PFSK-1 (cell line): ENCODE data around the gene ZNF747.

Experiments used
- FOXP2 ChIP-seq: optimal IDR thresholded peaks from 2 replicates; pipeline ENCODE3; 2011; ENCODE audit warnings: borderline replicate concordance, control low read depth, inconsistent platforms; ENCODE audit not compliant: insufficient read depth; ENCODE audit errors: extremely low read length, extremely low read depth
- POLR2AphosphoS5 ChIP-seq: IDR thresholded peaks from 2 replicates; pipeline ENCODE4 v1.6.1; 2012; ENCODE audit warnings: low read depth, mild to moderate bottlenecking, control low read depth, low read length, moderate library complexity
- SIN3A ChIP-seq: IDR thresholded peaks from 2 replicates; pipeline ENCODE4 v1.6.1; 2012; ENCODE audit warnings: mild to moderate bottlenecking, low read length, moderate library complexity, borderline replicate concordance; ENCODE audit not compliant: insufficient read depth
- TAF1 ChIP-seq: IDR thresholded peaks from 2 replicates; pipeline ENCODE4 v1.6.1; 2012; ENCODE audit warnings: low read length, control low read depth, borderline replicate concordance; ENCODE audit not compliant: insufficient read depth
- TF ChIP-seq, protein P1 (sequence below), 2 experiments: IDR thresholded peaks; 2 replicates each; pipeline versions ENCODE4 v1.6.1 to v1.8.0; 2011 to 2012; ENCODE audit warnings: low read depth in 2 of 2, low read length in 2 of 2, control low read depth in 1 of 2, inconsistent platforms in 1 of 2, mild to moderate bottlenecking in 1 of 2, moderate library complexity in 1 of 2; ENCODE audit not compliant: insufficient read depth in 1 of 2

The ZNF747 gene

DNA sequence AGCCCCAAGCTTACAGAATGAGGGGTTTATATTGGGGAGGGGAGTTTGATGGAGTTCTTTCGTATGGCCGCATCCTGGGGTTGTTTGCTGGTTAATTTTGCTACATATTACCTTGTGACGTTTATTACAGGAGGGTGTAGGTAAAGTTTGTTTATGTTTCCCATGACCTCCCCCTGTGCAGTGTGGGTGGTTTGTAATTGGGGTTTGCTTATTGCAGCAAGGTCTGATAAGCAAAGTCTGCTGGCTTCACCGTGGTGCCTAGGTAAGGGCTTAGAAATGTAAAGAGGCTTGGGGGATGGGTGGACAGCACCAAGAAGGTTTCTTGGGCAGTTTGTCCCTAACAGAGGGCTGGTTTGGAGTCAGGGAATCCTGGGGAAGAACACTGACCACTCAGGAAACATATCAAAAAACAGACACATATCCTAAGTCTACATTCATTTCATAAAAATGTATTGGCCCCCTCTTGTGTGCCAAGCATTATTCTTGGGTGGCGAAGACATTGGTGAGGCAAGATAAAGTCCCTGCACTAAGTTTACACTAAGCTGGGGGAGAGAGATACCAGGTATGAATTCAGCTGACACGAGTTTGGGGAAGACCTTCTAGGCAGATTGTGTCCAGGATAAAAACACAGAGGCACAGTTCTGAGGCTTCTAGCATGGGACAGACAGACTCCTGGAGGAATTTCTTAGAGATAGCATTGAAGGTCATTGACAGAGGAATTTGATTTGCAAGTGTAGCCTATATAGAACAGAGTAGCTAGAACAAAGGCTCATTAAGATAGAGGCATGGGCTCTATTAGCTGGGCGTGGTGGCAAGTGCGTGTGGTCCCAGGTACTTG lies 14.0 kb upstream of the ZNF747 start:
- TF ChIP-seq POLR2AphosphoS5: no peak
- TF ChIP-seq FOXP2: no peak
- TF ChIP-seq, protein P1, sequence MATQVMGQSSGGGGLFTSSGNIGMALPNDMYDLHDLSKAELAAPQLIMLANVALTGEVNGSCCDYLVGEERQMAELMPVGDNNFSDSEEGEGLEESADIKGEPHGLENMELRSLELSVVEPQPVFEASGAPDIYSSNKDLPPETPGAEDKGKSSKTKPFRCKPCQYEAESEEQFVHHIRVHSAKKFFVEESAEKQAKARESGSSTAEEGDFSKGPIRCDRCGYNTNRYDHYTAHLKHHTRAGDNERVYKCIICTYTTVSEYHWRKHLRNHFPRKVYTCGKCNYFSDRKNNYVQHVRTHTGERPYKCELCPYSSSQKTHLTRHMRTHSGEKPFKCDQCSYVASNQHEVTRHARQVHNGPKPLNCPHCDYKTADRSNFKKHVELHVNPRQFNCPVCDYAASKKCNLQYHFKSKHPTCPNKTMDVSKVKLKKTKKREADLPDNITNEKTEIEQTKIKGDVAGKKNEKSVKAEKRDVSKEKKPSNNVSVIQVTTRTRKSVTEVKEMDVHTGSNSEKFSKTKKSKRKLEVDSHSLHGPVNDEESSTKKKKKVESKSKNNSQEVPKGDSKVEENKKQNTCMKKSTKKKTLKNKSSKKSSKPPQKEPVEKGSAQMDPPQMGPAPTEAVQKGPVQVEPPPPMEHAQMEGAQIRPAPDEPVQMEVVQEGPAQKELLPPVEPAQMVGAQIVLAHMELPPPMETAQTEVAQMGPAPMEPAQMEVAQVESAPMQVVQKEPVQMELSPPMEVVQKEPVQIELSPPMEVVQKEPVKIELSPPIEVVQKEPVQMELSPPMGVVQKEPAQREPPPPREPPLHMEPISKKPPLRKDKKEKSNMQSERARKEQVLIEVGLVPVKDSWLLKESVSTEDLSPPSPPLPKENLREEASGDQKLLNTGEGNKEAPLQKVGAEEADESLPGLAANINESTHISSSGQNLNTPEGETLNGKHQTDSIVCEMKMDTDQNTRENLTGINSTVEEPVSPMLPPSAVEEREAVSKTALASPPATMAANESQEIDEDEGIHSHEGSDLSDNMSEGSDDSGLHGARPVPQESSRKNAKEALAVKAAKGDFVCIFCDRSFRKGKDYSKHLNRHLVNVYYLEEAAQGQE (IDR thresholded peaks at IDR 0.05; ENCODE audit: insufficient read depth in 1 of 2, low read depth in 2 of 2, low read length in 2 of 2): no peak
- no peak for TF ChIP-seq SIN3A
- no peak for TF ChIP-seq TAF1

DNA sequence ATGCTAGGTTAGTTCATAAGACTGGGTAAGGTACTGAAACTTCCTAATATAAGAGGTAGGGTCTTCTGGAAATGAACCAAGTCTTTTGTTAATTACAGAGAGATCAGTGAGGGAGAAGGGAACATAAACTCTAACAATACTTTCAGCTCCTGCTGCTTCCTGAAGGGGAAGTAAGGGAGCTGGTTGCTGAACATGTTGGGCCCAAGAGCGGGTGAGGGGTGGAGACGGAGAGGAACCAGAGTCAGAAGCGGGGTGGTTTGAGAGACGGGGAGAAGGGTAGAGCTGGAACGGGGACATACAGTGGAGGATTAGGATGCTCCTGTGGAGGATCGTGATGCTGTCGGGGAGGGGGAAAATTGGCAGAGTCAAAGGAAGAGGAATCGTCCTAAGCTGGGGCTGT lies 11.5 kb upstream of the ZNF747 start:
- TF ChIP-seq SIN3A (no peak), TAF1 (no peak), POLR2AphosphoS5 (no peak), FOXP2 (no peak)
- TF ChIP-seq, protein P1 (IDR thresholded peaks at IDR 0.05; ENCODE audit: insufficient read depth in 1 of 2, low read depth in 2 of 2, low read length in 2 of 2): no peak

DNA sequence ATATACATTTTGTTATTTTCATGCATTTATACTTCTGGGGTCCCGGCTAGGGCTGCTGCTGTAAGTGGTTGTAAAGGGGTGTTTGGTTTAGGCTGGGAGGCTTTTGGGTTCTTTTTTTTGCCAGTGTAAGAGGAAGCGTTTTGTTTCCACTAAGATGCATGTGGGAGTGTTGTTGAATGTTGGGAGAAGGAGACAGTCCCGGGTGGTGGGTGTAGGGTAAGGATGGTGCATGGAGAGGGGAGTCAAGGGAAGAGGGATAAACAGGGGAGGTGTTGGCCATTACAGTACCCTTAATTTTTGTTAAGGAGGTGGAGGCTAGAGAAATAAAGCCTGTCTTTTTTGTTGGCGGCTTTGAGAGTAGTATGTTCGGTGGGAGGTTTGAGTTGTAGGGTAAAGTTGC lies 8.4 kb upstream of the ZNF747 start:
- TF ChIP-seq FOXP2 (no peak), TAF1 (no peak), SIN3A (no peak), POLR2AphosphoS5 (no peak)
- TF ChIP-seq, protein P1 (IDR thresholded peaks at IDR 0.05; ENCODE audit: insufficient read depth in 1 of 2, low read depth in 2 of 2, low read length in 2 of 2): no peak

DNA sequence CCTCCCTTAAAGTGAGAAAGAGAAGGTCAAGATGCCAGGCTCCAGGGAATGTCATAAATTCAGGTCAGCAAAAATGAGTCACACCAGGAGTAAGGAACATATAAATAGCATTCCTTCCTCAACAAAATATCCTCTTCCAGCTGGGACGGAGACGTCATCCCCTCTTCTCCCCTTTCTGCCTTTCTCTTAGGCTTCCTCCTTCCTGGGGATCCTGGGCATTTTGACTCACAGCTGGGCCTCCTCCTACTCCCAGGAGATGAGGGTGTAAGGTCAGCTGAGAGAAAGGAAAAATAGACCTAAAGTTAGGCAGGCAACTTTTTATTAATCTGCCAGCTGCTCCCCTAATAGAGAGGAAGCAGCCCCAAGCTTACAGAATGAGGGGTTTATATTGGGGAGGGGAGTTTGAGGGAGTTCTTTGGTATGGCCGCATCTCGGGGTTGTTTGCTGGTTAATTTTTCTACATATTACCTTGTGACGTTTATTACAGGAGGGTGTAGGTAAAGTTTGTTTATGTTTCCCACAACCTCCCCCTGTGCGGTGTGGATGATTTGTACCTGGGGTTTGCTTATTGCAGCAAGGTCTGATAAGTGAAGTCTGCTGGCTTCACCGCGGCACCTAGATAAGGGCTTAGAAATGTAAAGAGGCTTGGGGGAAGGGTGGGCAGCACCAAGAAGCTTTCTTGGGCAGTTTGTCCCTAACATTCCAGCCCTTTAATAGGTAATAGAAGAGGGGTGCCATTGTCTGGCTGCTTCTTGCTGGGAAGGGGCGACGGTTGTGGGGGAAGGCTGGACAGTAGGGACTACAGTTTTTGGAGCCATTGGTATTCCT lies 7.1 kb upstream of the ZNF747 start:
- TF ChIP-seq FOXP2: no peak
- no peak for TF ChIP-seq SIN3A
- no peak for TF ChIP-seq POLR2AphosphoS5
- TF ChIP-seq, protein P1 (IDR thresholded peaks at IDR 0.05; ENCODE audit: insufficient read depth in 1 of 2, low read depth in 2 of 2, low read length in 2 of 2): no peak
- no peak for TF ChIP-seq TAF1
